Testis (tissue), 2 donors: ENCODE data around the gene COL5A1.

ENCODE experiments used
- CTCF ChIP-seq, 3 experiments: fragments of 450-650 bp in 2 of 3; fragments of 200-600 bp in 1 of 3; sonication (generic) in 1 of 3; IDR thresholded peaks; one replicate each; pipeline ENCODE4 v1.5.1; 2016 to 2019; ENCODE audit warnings: antibody characterized with exemption in 3 of 3, mild to moderate bottlenecking in 2 of 3, moderate library complexity in 1 of 3
- POLR2A ChIP-seq: fragments of 450-650 bp; IDR thresholded peaks from one replicate; pipeline ENCODE4 v1.6.1; 2017; ENCODE audit warnings: antibody characterized with exemption, mild to moderate bottlenecking, moderate library complexity

GRCh38 chr9:134743853-134744252, 102.2 kb downstream of the COL5A1 start:
- TF ChIP-seq POLR2A (no peak), CTCF (IDR thresholded peaks at IDR 0.05) (no peak)
